Activated CD8-positive, alpha-beta memory T cell treated with anti-CD3 and anti-CD28 coated beads, Interleukin-2, amount 50 U/mL, for 1 hour (primary cell): ENCODE data around the gene SLC8A1.

Experiments used
- DNase-seq: peaks from one replicate; pipeline ENCODE4 v3.0.0-alpha.2; 2020; ENCODE audit errors: extremely low read depth

SLC8A1 gene

DNA sequence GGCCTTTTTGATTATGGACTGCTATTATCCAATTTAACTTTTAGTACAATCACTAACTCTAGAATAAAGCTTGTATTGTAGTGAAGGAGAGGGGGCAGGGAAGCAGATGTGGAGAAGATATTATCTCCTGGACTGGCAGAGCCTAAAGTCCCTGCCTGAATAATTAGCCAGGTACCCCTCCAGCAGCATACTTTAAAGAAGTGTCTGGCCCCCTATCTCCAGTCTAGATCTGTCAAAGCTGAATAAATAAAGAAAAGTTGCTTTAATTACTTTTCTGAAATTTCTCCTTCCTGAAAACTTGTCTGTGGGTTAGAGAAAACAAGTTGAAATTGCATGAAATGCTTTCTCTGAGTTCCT, 258.2 kb downstream of the SLC8A1 start:
- DNase-seq = no peak

- no peak for DNase-seq
These were observed 258.8 kb downstream of the SLC8A1 start for GRCh38 chr2:40192864-40193669.

DNA sequence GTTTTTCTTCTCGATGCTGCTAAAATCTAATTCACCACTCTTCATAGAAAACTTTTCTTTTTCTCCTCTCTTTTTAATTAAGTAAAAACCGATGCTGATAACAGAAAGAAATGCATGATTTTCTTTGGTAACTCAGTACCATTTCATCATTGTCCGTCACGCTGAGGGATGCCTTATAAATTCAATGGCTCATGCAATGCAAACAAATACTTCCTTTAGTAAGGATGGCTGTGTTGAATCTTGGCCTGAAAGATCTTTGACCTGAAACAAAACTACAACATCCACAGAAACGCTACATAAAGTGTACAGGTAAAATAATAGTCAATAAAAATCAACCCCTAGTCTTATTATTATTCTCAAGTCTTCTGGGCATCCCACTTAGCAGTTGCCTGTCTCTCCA, 261.4 kb downstream of the SLC8A1 start:
- DNase-seq = no peak

DNA sequence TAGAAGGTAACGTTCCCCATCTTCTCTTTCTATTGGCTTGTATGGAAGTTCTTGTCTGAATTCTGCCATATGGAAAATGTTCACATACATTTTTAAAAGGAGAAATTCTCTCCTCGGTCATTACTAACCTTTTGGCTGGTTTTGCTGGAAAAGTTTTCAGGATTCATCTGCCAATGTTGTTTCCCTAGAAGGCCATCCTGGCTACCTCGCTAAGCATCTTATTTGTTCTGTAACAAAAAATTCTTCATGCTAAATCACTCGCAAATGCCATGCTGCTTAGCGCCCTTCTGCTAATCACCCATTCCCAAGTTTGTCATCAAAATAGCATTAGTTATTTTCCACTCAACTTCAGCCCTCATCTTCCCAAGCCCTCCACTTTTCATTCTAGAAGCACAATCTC, 262.0 kb downstream of the SLC8A1 start:
- no peak for DNase-seq

DNA sequence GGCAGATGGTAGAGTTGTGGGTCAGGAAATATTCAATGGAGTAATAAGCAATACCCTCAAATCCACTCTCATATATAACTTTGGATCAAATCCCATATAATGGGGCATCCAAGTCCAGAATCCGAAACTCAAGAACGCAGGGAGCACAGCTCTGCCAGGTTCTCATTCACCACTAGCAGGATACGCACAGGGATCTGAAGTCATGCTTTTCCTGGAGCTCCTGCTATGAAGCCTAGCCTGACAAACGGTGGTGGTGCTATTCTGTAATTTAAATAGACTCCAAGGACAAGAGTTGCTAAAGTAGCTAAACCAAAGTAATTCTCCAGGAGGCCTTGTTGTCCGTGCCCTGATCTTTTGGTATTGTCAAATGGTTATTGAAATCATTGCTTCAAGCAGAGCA, 264.8 kb downstream of the SLC8A1 start:
- no peak for DNase-seq

DNA sequence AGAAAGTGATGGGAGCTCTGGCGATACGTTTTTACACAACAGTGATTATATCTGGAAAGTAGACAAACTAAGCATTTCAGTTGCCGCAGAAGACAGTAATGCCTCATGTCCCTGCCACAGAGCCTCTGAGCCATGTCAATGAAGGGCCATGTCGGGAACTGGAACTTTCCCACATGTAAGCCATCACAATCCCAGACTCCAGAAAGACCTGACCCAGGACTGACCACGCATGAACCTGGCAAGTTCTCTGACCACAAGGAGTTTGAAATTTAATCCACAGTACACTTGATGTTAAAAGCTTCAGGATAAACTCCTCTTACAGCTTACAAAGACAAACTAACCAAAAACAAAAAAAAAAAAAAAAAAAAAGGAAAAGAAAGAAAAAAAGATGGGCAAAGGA, 267.3 kb downstream of the SLC8A1 start:
- no peak for DNase-seq

- DNase-seq = no peak
These were observed 270.0 kb downstream of the SLC8A1 start for GRCh38 chr2:40181855-40182254.

DNA sequence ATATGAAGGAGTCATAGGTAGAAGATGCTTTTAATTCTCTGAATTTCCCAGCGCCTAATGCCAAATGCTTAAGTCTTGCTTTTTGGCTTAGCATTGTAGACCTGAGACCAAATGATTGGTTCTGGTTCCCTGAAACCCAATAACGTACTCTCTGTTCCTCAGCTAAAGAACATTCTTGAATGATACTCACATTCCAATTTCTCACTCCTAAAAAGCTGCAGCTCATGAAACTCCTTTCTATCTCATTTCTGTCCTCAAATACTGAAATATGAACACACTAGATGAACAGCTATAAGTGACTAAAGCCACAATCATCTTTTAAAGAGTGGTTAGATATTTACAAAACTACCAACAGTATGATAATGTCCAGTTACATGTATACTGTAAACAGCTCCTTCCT, 272.1 kb downstream of the SLC8A1 start:
- DNase-seq = no peak

DNA sequence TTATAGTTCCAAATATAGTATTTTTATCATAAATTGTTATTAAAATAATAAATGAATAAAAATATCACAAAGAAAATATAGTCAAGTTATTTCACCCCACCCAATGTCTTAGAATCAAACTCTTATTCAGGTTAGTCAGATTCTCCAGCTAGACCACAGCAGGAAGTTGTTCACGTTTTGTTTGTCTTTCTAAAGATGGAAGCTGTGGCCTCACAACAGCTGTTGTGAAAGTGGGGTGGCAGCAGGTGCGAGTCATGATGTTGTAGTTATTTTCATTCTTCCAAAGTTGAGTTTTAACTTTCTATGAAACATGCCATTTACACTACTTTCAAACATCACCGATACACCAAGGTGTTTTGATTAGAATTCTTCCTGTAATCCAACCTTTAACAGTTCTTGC, 272.9 kb downstream of the SLC8A1 start:
- DNase-seq = no peak

GRCh38 chr2:40178171-40178778, 273.6 kb downstream of the SLC8A1 start:
- no peak for DNase-seq

DNA sequence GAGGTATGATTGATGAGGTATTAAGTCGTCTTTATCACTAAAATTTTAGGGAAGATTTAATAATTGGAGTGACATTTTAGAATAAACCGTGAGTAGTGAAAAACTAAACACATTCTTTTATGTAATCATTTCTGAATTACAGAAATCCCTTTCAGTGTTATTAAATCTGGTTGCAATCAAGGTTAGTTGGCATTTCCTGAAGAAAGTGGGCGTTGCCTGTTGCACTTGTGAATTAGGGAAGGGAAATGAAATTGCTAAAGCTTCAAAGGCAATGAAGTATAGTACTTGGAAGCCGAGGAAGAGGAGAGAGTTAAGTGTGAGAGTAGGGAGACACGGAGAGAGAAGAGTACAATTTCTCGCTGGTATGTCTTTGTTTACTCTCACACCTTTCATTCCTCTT, 274.5 kb downstream of the SLC8A1 start:
- DNase-seq = no peak

DNA sequence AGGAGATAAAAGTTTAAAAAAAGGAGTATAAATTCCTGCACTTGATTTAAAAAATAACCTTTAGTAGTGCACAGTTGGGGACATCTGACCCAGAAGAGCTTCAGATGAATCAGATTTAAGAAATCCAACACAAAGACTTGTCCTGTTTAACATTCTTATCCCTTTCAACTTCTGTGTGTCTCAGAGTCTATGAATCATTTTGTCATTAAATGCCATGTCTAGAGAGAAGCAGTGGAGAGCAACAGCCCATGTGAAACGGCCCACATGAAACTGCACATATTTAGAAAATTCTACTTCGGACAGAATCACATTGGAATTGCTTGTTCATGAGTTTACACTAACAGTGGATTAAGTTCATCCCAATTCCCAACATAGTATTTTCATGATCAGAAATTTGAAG, 278.6 kb downstream of the SLC8A1 start:
- no peak for DNase-seq

GRCh38 chr2:40169856-40170255, 282.0 kb downstream of the SLC8A1 start:
- no peak for DNase-seq

DNA sequence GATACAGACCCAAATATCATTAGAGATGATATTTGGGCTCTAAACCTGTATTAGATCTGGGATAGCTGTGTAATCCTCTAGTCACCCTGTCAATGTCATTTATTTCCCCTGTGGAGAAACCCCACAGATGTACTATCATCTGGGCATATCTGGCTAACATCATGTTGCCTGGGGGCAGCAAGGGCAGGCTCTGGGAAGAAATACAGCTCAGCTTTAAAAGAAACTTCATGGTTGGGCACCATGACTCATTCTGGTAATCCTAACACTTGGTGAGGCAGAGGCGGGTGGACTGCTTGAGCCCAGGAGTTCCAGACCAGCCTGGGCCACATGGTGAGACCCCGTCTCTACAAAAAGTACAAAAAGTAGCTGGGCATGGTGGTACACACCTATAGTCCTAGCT, 282.5 kb downstream of the SLC8A1 start:
- DNase-seq = no peak

DNA sequence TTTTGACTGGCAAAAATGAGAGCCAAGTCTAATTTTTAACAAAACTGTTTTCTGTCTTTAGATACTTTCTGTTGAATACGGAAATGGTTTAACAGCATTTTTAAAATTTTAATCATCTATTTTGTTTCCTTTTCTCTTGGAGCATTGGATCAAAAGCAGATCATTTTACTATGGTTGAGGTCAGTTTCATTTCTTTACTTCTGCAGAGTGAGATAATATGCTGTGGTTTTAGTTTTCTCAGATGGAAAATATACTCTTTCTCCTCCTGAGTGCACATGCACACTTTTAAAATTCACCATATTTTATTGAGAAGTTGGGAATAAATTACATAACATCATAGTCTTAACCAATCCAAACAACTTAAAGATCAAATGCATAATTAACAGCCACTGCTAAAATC, 283.3 kb downstream of the SLC8A1 start:
- no peak for DNase-seq

- no peak for DNase-seq
These were observed 283.9 kb downstream of the SLC8A1 start for GRCh38 chr2:40168032-40168431.

DNA sequence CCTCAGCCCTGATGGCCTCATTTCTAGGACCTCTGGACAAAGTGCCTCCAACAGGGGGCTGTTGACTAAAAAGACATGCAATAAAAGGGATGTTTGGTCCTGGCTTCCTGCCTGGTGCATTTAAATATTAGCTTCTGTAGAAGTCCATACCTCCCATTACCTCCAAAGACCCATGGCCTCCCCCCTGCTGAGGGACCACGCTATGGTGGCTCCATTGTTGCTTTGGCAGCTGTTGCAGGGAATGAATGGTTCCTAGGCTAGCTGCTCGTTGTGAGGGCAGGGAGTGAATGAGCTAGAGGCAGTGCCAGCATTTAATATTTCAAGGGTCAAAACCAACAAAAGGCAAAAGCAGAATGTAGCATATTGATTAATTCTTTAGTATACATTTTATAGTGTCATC, 285.9 kb downstream of the SLC8A1 start:
- DNase-seq = no peak

DNA sequence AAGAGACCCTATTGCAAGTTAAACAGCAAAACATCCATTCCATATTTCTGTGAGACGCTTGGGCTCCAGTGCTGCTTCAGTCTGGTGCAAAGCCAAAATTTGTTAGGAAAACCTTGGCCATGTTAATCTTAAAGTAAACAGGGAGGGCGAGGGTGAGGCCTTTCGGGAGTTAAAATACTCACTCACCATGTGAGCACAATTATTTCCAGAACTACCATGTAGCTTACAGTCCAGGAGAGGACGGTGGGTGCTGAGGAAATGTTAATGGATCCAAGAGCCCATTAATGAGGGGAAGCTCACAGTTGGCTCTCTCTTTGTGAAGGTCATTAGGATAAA, 286.4 kb downstream of the SLC8A1 start:
- DNase-seq = no peak

DNA sequence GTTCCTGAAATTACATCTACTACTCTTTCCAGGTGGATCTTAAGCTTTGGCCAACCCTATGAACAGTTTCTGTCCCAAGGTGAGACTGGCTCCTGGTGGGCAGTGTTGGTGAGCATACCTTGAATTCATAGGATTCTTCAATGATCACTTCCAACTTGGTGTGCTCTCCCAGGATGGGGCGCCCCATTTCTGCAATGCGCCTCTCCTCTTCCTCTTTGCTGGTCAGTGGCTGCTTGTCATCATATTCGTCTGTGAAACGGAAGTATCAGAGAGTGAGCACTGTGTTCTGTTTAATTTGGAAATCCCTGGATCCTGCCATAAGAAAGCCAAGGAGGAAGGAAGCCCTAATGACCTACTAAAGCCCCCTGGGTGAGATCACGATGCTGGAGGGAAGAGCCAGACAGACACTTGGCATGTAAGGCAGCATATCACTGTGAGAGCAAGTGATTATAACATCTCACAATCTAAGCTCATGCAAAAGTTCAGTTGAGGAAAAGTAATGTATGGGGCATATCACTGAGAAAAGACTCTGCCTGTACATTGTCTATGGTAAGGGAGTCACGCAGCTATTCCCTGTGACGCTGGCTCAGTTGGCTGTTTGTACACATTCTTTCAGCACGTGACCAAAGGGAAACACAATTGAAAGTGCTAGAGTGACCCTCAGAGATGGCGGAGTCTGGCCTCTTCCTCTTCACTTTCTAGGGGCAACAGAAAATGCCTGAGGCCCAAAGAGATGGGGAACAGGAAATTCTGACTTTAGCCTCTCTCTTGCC, 287.0 kb downstream of the SLC8A1 start:
- DNase-seq = no peak

DNA sequence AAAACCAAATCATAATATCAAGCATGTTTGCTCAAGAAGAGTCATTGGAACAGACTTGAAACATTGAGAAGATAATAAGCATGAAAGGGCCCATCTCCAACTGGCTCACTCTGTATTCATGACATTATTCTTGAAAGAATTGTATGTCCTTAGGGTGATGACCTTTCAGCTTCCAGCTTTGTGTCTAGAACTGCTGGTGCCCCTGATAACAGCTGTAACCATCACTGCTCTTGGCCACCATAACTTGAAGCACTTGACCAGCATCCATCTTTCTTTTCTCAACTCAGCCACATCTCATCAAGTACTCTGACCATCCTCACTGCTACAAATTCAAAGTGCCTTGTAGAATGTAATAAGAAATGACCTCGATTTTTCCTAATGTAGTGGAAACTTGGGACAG, 289.9 kb downstream of the SLC8A1 start:
- no peak for DNase-seq

DNA sequence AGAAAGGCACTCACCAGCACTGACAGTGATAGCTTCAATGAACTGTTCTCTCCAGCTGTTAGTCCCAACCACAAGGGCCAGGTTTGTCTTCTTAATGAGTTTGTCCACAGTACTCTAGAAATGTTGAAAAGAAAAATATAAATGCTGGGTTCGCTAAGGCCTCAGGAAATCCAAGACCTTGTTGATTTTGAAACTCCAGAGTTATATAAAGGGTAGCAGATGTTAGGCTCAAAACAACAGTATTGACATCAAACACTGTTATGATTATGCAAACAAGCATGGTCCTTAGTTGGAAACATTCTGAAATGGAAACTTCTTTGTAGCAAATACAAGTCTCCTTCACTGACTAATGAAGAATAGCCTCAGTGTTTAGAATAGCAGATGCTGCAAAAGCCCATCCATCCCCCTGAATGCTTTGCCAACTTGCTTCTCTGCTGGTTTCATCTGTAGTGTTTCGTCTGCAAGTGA, 291.1 kb downstream of the SLC8A1 start:
- DNase-seq = no peak

DNA sequence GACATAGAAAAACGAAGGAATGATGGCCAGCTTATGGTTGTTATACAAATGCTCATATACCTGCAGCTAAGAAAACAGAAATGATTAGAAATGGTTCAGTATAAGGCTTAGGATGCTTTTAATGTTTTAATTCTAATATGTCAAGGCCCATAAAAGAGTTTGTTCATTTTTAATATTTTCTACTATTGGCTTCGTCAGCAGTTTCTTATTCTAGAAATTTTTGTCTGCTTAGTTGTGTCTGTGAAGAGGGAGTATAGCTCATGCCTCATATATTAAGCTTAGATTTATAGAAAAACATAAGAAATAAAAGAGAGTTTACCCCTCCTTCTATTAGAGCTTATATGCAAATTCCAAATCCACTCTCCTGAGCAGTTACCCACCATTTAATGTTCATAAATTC, 292.6 kb downstream of the SLC8A1 start:
- no peak for DNase-seq

DNA sequence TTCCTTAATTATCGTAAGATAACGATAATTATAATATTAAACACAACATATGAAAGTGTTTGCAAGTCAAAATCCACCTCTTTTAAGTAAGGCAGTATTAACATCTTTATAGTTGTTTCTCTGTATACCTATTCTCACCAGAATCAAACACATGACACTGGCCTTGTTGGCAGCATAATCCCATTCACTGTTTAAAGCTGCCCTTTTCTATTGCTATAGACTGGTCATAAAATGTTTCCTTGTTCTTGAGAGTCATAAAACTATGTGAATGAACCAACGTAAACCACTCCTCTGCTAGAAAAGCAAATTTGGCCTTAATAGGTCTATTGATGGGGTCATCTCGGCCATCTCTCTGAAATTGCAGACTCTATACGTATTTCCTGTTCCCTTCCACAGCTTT, 293.1 kb downstream of the SLC8A1 start:
- DNase-seq = no peak
